Astrocyte (in vitro differentiated cells and primary cell): ENCODE results near the gene FAM47E.

ENCODE experiments used
- EZH2 ChIP-seq: IDR thresholded peaks from 2 replicates; pipeline ENCODE4 v1.6.1; 2012; ENCODE audit warnings: mild to moderate bottlenecking, low read length, inconsistent platforms; ENCODE audit not compliant: insufficient read depth
- TF ChIP-seq, protein P1 (sequence below): IDR thresholded peaks from 2 replicates; pipeline ENCODE4 v1.5.1; 2011; ENCODE audit warnings: low read depth, mild to moderate bottlenecking, inconsistent platforms, low read length, moderate library complexity; ENCODE audit not compliant: insufficient read depth

DNA sequence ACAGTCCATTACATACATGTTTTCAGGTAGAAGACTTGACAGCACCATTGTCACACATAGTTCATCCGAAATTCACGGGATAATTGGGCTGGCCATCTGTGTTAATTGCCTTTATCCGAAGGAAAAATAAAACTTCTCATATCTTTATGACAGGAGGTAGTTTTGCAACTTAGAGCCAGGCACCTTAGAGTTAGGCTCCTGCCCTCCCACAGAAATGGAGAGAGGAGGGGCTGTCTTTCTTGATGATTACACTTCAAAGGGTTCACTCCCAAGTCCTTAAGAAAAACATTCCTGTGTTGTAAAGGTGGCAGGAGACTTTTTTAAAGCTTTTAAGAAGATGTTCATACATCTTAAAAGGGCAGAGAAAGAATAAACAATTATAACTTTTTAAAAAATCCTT lies 27.4 kb upstream of the FAM47E start:
- TF ChIP-seq, protein P1, sequence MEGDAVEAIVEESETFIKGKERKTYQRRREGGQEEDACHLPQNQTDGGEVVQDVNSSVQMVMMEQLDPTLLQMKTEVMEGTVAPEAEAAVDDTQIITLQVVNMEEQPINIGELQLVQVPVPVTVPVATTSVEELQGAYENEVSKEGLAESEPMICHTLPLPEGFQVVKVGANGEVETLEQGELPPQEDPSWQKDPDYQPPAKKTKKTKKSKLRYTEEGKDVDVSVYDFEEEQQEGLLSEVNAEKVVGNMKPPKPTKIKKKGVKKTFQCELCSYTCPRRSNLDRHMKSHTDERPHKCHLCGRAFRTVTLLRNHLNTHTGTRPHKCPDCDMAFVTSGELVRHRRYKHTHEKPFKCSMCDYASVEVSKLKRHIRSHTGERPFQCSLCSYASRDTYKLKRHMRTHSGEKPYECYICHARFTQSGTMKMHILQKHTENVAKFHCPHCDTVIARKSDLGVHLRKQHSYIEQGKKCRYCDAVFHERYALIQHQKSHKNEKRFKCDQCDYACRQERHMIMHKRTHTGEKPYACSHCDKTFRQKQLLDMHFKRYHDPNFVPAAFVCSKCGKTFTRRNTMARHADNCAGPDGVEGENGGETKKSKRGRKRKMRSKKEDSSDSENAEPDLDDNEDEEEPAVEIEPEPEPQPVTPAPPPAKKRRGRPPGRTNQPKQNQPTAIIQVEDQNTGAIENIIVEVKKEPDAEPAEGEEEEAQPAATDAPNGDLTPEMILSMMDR: no peak
- no peak for TF ChIP-seq EZH2
